ENCODE data around the gene PHTF2.

- TF ChIP-seq CTCF (IDR thresholded peaks at IDR 0.05) (no peak), POLR2A (IDR thresholded peaks at IDR 0.05) (no peak)
Observed at GRCh38 chr7:77783111-77783510, 15.5 kb upstream of the PHTF2 start.

Measured in Peyer's patch (tissue), 4 donors.